NCI-H2196 treated with DMSO at 0.1 percent for 48 hours (cell line): ENCODE data around the gene FREM1.

Source experiments
- DNase-seq: peaks from one replicate; lab custom pipeline; 2025; ENCODE audit not compliant: unreplicated experiment; lab: John Stamatoyannopoulos, UW

FREM1 gene

GRCh38 chr9:14713187-14713767 lies 197.0 kb downstream of the FREM1 start:
- no peak for DNase-seq

- DNase-seq = no peak
These were observed 199.4 kb downstream of the FREM1 start for GRCh38 chr9:14710804-14711203.

GRCh38 chr9:14706530-14707140 lies 203.6 kb downstream of the FREM1 start:
- no peak for DNase-seq

GRCh38 chr9:14705079-14705478 lies 205.1 kb downstream of the FREM1 start:
- DNase-seq = no peak

- no peak for DNase-seq
These were observed 205.9 kb downstream of the FREM1 start for GRCh38 chr9:14704281-14704680.

GRCh38 chr9:14702200-14702720 lies 208.0 kb downstream of the FREM1 start:
- no peak for DNase-seq

- DNase-seq = peak; percentile 86
These were observed 216.9 kb downstream of the FREM1 start, which contains the start of gene ZDHHC21 for GRCh38 chr9:14693251-14693861. Gene ZDHHC21, minus strand, starts transcription at chr9:14693432. Its CDS starts 19,092 bp downstream, at chr9:14674340.

GRCh38 chr9:14692470-14693250 lies 217.6 kb downstream of the FREM1 start:
- DNase-seq = peak; percentile 75

GRCh38 chr9:14690948-14691730 lies 219.1 kb downstream of the FREM1 start:
- no peak for DNase-seq

GRCh38 chr9:14687042-14687719 lies 223.0 kb downstream of the FREM1 start:
- no peak for DNase-seq

- DNase-seq = no peak
These were observed 224.1 kb downstream of the FREM1 start for GRCh38 chr9:14686168-14686567.
